ENCODE data around the gene LCTL.

The LCTL gene

DNA sequence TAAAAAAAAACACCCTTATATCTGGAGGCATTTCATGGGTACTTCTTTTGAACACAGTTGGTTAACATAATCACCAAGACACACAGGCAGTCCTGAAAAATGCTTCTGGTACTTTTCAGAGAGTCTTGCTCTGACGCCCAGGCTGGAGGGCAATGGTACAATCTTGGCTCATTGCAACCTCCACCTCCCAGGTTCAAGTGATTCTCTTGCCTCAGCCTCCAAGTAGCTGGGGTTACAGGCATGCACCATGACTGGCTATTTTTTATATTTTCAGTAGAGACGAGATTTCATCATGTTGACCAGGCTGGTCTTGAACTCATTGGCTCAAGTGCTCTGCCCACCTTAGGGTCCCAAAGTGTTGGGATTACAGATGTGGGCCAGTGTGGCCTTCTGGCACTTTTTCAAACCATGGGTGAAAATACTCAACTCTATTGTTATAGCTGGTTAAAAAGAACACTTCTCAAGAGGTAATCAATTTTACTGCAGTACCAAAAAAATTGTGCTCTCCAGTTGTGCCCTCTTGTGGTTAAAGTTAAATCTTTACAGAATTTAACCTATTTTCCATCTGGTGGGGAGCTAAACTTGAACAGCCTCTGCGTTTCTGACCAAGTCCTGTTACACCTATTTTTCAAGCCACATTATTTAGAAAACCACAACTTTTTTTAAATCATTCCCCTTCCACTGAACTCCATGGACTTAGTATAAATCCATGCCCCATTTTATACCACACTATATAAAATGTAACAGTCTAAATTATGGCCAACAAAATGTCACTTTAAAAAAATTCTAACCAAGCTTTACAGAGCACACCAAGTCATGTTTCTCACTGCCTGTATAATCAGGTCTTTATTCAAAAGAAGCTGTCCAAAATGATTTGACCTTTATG is 67.1 kb downstream of the LCTL start:
- no peak for DNase-seq

Data from 8988T (cell line).